T-cell (primary cell): Measurements from ENCODE around the gene G2E3. TPM values are rescaled to one million over a fixed set of nuclear protein-coding genes. Genes with fewer than 3 reads are reported as not detected.
A peak's percentile ranks its signal among the peaks of the same experiment; 100 is the strongest.

Source experiments
- ATAC-seq, 4 experiments: fragments of 200-7000 bp in 3 of 4; fragments of 150-1000 bp in 1 of 4; cut with Tn5 transposase; replicated peaks in 1 of 4; 1 replicate in 3 of 4; 2 replicates in 1 of 4; pipeline ENCODE4 v1.10.0; 2021; ENCODE audit warnings: moderate library complexity in 3 of 4, mild to moderate bottlenecking in 2 of 4, moderate number of reproducible peaks in 1 of 4
- CTCF ChIA-PET, 2 donors: fragments of 300-600 bp; sonication (Branson Sonifier 250); formaldehyde crosslinking; loops; one replicate each; lab custom pipeline; 2022; ENCODE audit warnings: antibody characterized with exemption in 2 of 2; lab: Charles Lee
- POLR2A ChIA-PET, 2 donors: fragments of 300-600 bp; sonication (Branson Sonifier 250); formaldehyde crosslinking; loops; one replicate each; lab custom pipeline; 2022; ENCODE audit warnings: antibody characterized with exemption in 2 of 2; lab: Charles Lee
- DNase-seq, 35 experiments: peaks; one replicate each; pipeline versions ENCODE4 v3.0.0 to v3.0.0-alpha.2; 2013 to 2023
- H3K27ac ChIP-seq: one replicate; pipeline ENCODE4 v1.5.1; 2013; ENCODE audit warnings: low read length
- H3K27me3 ChIP-seq, 2 experiments: replicated peaks in 1 of 2; 1 replicate in 1 of 2; 2 replicates in 1 of 2; pipeline versions ENCODE4 v1.6.1 to v1.7.0; 2013; ENCODE audit warnings: low read length in 1 of 2, mixed read lengths in 1 of 2; ENCODE audit not compliant: control insufficient read depth in 2 of 2, insufficient read depth in 2 of 2; ENCODE audit errors: extremely low read depth in 1 of 2
- H3K36me3 ChIP-seq, 2 donors: 1 replicate in 1 of 2; 2 replicates in 1 of 2; pipeline versions ENCODE4 v1.6.1 to v1.7.0; 2013; ENCODE audit warnings: low read length in 1 of 2; ENCODE audit not compliant: control insufficient read depth in 2 of 2, insufficient read depth in 1 of 2; ENCODE audit errors: extremely low read depth in 1 of 2
- H3K4me1 ChIP-seq, 2 experiments: 1 replicate in 1 of 2; 2 replicates in 1 of 2; pipeline versions ENCODE4 v1.6.1 to v1.7.0; 2013; ENCODE audit warnings: low read length in 2 of 2, mixed read lengths in 1 of 2; ENCODE audit not compliant: insufficient read depth in 2 of 2, control insufficient read depth in 1 of 2; ENCODE audit errors: extremely low read depth in 1 of 2
- H3K4me3 ChIP-seq, 2 donors: 1 replicate in 1 of 2; 2 replicates in 1 of 2; pipeline versions ENCODE4 v1.5.1 to v1.7.0; 2013; ENCODE audit warnings: mild to moderate bottlenecking in 2 of 2, low read length in 1 of 2, moderate library complexity in 1 of 2; ENCODE audit not compliant: control insufficient read depth in 1 of 2; ENCODE audit errors: extremely low read depth in 1 of 2
- H3K9me3 ChIP-seq: 2 replicates; pipeline ENCODE4 v1.7.0; 2013
- H3K27ac Mint-ChIP-seq, 2 donors: one replicate each; pipeline ENCODE4 v1.8.0; 2020 to 2021; ENCODE audit warnings: mild to moderate bottlenecking in 2 of 2, mixed read lengths in 2 of 2
- H3K27me3 Mint-ChIP-seq, 2 donors: one replicate each; pipeline ENCODE4 v1.8.0; 2021 to 2022; ENCODE audit warnings: mixed read lengths in 2 of 2
- H3K36me3 Mint-ChIP-seq: one replicate; pipeline ENCODE4 v1.8.0; 2021; ENCODE audit warnings: mixed read lengths
- H3K4me1 Mint-ChIP-seq, 3 donors: one replicate each; pipeline ENCODE4 v1.8.0; 2020 to 2022; ENCODE audit warnings: mixed read lengths in 3 of 3, mild to moderate bottlenecking in 1 of 3
- H3K4me3 Mint-ChIP-seq, 3 donors: one replicate each; pipeline ENCODE4 v1.8.0; 2020 to 2022; ENCODE audit warnings: mild to moderate bottlenecking in 3 of 3, mixed read lengths in 3 of 3, moderate library complexity in 3 of 3
- H3K9me3 Mint-ChIP-seq, 3 donors: one replicate each; pipeline ENCODE4 v1.8.0; 2020 to 2022; ENCODE audit warnings: mixed read lengths in 3 of 3
- WGBS: methylation state at CpG from one replicate; pipeline ENCODE4 v1.1.5; 2013; ENCODE audit warnings: missing lambda C conversion rate; ENCODE audit not compliant: insufficient coverage; 5-methylcytosine and 5-hydroxymethylcytosine counted together
- total RNA-seq, 35 experiments: library from RNA in 6 of 35; stranded (reverse) in 6 of 35; fragments of 120-200 nt in 1 of 35; gene quantifications; one replicate each; pipeline versions ENCODE4 v1.2.1 to v1.2.4 and lab custom pipeline; 2013 to 2026

G2E3 gene, protein sequence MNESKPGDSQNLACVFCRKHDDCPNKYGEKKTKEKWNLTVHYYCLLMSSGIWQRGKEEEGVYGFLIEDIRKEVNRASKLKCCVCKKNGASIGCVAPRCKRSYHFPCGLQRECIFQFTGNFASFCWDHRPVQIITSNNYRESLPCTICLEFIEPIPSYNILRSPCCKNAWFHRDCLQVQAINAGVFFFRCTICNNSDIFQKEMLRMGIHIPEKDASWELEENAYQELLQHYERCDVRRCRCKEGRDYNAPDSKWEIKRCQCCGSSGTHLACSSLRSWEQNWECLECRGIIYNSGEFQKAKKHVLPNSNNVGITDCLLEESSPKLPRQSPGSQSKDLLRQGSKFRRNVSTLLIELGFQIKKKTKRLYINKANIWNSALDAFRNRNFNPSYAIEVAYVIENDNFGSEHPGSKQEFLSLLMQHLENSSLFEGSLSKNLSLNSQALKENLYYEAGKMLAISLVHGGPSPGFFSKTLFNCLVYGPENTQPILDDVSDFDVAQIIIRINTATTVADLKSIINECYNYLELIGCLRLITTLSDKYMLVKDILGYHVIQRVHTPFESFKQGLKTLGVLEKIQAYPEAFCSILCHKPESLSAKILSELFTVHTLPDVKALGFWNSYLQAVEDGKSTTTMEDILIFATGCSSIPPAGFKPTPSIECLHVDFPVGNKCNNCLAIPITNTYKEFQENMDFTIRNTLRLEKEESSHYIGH
- total RNA-seq (10 to 100 TPM; 21.7 to 28.2 (median 24.1) TPM), total RNA-seq (lab: John Stamatoyannopoulos, UW) (29.0 to 66.9 (median 43.5) reads per million in 29 experiments)
- 31.8 TPM for total RNA-seq (2013)

DNA sequence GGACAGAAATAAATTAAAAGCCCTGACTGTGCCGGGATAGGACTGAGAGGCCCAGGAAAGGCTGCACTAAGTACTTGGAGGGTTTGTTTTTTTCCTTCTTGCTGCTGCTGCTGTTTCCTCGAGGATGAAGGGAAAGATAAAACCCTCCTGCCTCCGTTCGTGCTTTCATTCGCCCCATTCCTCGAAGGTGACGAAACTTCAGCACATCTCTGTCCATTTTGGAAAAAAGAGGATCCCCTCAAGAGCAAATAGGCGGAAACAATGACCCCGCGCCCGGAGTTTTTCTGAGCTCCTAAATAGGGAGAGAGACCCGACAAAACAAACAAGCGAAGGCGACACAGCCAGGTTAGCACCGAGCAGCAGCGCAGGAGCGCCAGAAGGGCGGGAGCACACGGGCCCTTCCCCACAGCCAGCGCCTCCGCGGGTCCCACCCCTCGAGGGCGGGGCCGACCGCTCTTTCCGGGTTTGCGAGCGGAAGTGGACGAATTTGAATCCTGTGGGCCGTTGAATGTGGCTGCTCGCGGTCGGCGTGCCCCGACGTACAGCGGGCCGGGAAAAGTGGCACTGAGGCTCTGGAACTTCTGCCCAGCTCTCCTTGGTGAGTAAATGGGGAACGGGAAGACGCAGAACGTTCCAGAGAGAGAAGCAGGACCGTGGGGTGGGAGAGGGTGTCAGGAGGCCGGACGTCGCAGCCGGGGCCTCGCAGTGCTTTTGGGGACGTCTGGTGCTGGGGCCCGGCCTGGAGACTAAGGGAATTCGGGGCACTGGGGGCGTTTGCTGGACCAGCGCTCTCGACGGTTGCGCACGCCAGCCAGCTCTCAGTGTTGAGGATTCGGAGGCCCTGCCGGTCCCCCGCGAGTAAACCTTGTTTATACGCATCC is at the start of gene G2E3:
G2E3 (plus strand) TSS at position 484 of the 881 bp plus-strand sequence. CDS start 21,922 bp downstream, outside the sequence.
- Mint-ChIP-seq H3K9me3 (no peaks in the 10 kb centered on the region), H3K4me1 (peaks cover 27 to 34% (median 30%) of the 10 kb centered on the region in 3 donors), H3K27me3 (no peaks in the 10 kb centered on the region), H3K27ac (peak within 1 kb of the TSS; percentile 96 to 97), H3K36me3 (peaks cover 19% of the 10 kb centered on the region), H3K4me3 (peak within 1 kb of the TSS; percentile 97 to 100 (median 100))
- H3K9me3 ChIP-seq = no peaks in the 10 kb centered on the region
- peak within 1 kb of the TSS; percentile 76 to 96 for H3K4me3 ChIP-seq
- ChIA-PET CTCF (no interaction called here), POLR2A (no interaction called here)
- H3K27me3 ChIP-seq = no peaks in the 10 kb centered on the region
- under 1% methylated on average over 59 of the region's 62 CpGs for WGBS
- H3K36me3 ChIP-seq = no peaks in the 10 kb centered on the region
- peak; percentile 72 to 90 (median 81) for DNase-seq
- H3K4me1 ChIP-seq = peaks cover 6 to 12% of the 10 kb centered on the region in 2 experiments
- peak; percentile 99 for ATAC-seq
- peak within 1 kb of the TSS; percentile 76 for H3K27ac ChIP-seq

DNA sequence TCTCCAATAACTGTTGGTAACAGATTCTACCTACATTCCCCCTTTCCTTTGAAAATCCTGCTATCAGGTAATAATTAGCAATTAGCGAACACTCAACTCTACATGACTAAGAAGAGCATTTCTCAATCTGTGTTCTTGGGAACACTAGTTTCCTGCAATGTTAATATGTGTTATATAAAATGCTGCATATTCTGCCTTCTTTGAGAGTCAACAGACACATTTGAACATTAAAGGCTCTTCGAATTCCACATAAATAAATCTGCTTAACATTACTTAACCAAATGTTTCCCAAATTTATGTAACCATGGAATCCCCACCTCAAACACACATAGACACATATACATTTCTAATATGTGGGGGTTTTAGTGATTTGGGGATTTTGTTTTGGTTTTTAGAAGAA is 41.2 kb upstream of the G2E3 start:
- no peak for ATAC-seq
- ChIA-PET CTCF (no interaction called here), POLR2A (interaction anchor here in 1 of 2 donors (0.6 kb wide), 1 partner anchor 190 kb away, joined by 3 read pairs; no protein-coding TSS in a partner anchor)
- Mint-ChIP-seq H3K4me1 (peaks cover 9 to 14% (median 13%) of the 10 kb centered on the region in 3 donors), H3K9me3 (no peaks in the 10 kb centered on the region), H3K4me3 (no peak overlapping the region), H3K27ac (no peak overlapping the region), H3K27me3 (peaks cover 0 to 5% of the 10 kb centered on the region in 2 donors), H3K36me3 (no peaks in the 10 kb centered on the region)
- no CpG with 5 or more reads among the region's 2 CpGs for WGBS
- Histone ChIP-seq H3K36me3 (no peaks in the 10 kb centered on the region), H3K27me3 (no peaks in the 10 kb centered on the region), H3K9me3 (no peaks in the 10 kb centered on the region), H3K4me3 (no peak overlapping the region), H3K4me1 (peaks cover 0 to 5% of the 10 kb centered on the region in 2 experiments), H3K27ac (no peak overlapping the region)
- no peak for DNase-seq

DNA sequence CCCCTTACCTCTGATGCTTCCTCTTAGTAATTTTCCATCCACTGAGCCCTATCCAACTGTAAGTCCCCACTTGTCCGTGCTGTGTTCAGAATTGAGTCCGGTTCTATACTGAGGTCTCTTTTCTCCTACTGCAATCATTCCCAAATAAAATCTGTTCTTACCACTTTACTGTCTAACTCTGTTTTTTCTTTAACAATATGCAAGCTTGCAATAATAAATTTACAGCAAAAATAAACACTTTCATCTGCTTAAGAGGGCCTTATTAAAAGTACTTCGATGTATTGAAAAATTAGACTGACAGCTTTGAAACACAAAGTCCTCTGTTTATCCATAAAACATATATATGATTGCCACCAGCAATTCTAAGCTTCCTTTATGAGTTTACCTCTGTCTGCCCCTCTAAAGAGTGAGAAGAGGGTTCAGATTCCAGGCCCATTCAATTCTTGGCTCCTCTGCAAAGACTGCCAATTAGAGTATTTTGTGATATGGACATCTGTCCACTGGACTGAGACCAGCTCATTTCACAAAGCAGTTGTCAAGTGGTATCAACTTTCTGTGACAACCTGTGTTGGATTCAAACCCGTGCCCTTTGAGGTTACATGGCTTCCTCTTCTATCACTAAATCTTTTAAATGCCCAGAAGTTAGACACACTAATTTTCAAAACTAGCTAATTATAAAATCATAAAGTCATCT is 39.9 kb upstream of the G2E3 start:
- Histone ChIP-seq H3K36me3 (no peaks in the 10 kb centered on the region), H3K4me3 (no peak overlapping the region), H3K27me3 (no peaks in the 10 kb centered on the region), H3K9me3 (no peaks in the 10 kb centered on the region), H3K4me1 (peaks cover 0 to 5% of the 10 kb centered on the region in 2 experiments), H3K27ac (no peak overlapping the region)
- ChIA-PET CTCF (interaction anchor here (0.8 to 1.3 kb wide), 2 partner anchors 33 to 143 kb away, joined by 3 to 4 read pairs; no protein-coding TSS in a partner anchor), POLR2A (no interaction called here)
- Mint-ChIP-seq H3K27me3 (peaks cover 0 to 2% of the 10 kb centered on the region in 2 donors), H3K4me3 (no peak overlapping the region), H3K4me1 (peaks cover 9 to 14% (median 13%) of the 10 kb centered on the region in 3 donors), H3K36me3 (no peaks in the 10 kb centered on the region), H3K9me3 (no peaks in the 10 kb centered on the region), H3K27ac (no peak overlapping the region)
- DNase-seq (no peak), ATAC-seq (no peak)
- WGBS = 87% methylated on average over 3 of the region's 4 CpGs

DNA sequence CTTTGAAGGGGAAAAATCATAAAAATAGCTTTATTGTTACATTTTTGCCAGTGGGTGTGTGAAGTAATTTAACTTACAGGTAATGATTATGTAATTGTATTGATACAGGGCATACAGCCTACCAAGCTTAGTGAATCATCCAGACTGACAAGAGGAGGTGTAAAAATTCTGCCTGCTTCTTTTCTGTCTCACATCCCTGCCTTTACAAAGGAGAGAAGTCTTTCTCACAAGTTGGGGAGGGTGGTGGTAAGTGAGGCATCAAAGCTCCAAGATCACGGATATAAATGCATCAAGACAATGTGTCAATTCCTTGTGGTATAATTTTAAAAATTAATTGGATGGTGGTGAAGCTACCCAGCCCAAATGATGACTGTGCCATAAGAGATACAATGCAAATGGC is 39.0 kb upstream of the G2E3 start:
- no CpG with 5 or more reads among the region's 1 CpG for WGBS
- H3K4me1 Mint-ChIP-seq = peaks cover 9 to 14% (median 13%) of the 10 kb centered on the region in 3 donors
- ChIA-PET POLR2A (interaction anchor here in 1 of 2 donors (0.5 kb wide), 1 partner anchor 27 kb away, joined by 5 read pairs; no protein-coding TSS in a partner anchor), CTCF (interaction anchor here in 1 of 2 donors (0.6 to 1.3 kb wide), 2 partner anchors 34 to 52 kb away, joined by 3 to 4 read pairs; no protein-coding TSS in a partner anchor)
- no peaks in the 10 kb centered on the region for H3K36me3 Mint-ChIP-seq
- no peak overlapping the region for H3K27ac Mint-ChIP-seq
- no peaks in the 10 kb centered on the region for H3K9me3 Mint-ChIP-seq
- no peaks in the 10 kb centered on the region for H3K27me3 ChIP-seq
- H3K4me1 ChIP-seq = peaks cover 0 to 5% of the 10 kb centered on the region in 2 experiments
- H3K27ac ChIP-seq = no peak overlapping the region
- no peaks in the 10 kb centered on the region for H3K36me3 ChIP-seq
- no peak overlapping the region for H3K4me3 ChIP-seq
- H3K4me3 Mint-ChIP-seq = no peak overlapping the region
- DNase-seq = no peak
- no peak for ATAC-seq
- H3K9me3 ChIP-seq = no peaks in the 10 kb centered on the region
- H3K27me3 Mint-ChIP-seq = no peaks in the 10 kb centered on the region

DNA sequence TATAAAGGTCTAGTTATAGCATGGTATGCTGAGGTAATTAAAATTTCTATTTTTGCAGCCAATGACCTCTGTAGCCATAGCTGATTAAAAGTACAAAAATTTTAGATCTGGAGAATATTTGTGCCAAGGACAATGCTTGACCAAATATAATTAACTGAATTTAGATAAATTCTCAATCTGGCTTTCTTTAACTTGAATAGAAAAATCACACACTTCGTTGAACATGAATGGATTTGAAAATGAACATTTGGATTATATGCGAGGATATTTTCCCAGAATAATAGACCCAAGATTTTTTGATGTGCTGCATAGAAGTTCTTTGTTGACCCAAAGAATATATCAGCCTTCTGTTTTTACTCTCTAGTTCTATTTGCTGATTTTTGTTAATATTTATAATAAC is 38.4 kb upstream of the G2E3 start:
- Histone ChIP-seq H3K4me1 (peaks cover 0 to 5% of the 10 kb centered on the region in 2 experiments), H3K9me3 (no peaks in the 10 kb centered on the region), H3K27me3 (no peaks in the 10 kb centered on the region), H3K4me3 (no peak overlapping the region), H3K27ac (no peak overlapping the region), H3K36me3 (no peaks in the 10 kb centered on the region)
- Mint-ChIP-seq H3K9me3 (no peaks in the 10 kb centered on the region), H3K36me3 (no peaks in the 10 kb centered on the region), H3K4me3 (no peak overlapping the region), H3K27ac (no peak overlapping the region), H3K4me1 (peaks cover 9 to 14% (median 13%) of the 10 kb centered on the region in 3 donors), H3K27me3 (no peaks in the 10 kb centered on the region)
- ChIA-PET POLR2A (interaction anchor here in 1 of 2 donors (0.5 kb wide), 1 partner anchor 28 kb away, joined by 5 read pairs; no protein-coding TSS in a partner anchor), CTCF (interaction anchor here in 1 of 2 donors (0.6 to 2.1 kb wide), 4 partner anchors 9 to 144 kb away, joined by 3 to 10 read pairs (median 4); no protein-coding TSS in a partner anchor)
- ATAC-seq = no peak
- no peak for DNase-seq
- no CpG with 5 or more reads among the region's 2 CpGs for WGBS
